SH-SY5Y (cell line): ENCODE data around the gene GRID2.

Experiments used
- GATA2 ChIP-seq: IDR thresholded peaks from 2 replicates; pipeline ENCODE4 v1.6.1; 2011; ENCODE audit warnings: mild to moderate bottlenecking, low read depth, low read length
- GATA3 ChIP-seq: IDR thresholded peaks from 2 replicates; pipeline ENCODE4 v1.6.1; 2011; ENCODE audit warnings: low read depth, mild to moderate bottlenecking, low read length, moderate library complexity

GRID2 gene

GRCh38 chr4:93502991-93503390 is 1199.2 kb downstream of the GRID2 start:
- TF ChIP-seq GATA2 (no peak), GATA3 (no peak)

GRCh38 chr4:93513851-93514250 is 1210.1 kb downstream of the GRID2 start:
- no peak for TF ChIP-seq GATA3
- TF ChIP-seq GATA2, result no peak

- TF ChIP-seq GATA2 (no peak), GATA3 (no peak)
These were observed 1211.4 kb downstream of the GRID2 start for GRCh38 chr4:93515208-93515607.

GRCh38 chr4:93529692-93530372 is 1226.1 kb downstream of the GRID2 start:
- TF ChIP-seq GATA3 (no peak), GATA2 (no peak)

GRCh38 chr4:93532234-93532633 is 1228.5 kb downstream of the GRID2 start:
- TF ChIP-seq GATA3 (no peak), GATA2 (no peak)

GRCh38 chr4:93540562-93540961 is 1236.8 kb downstream of the GRID2 start:
- no peak for TF ChIP-seq GATA3
- no peak for TF ChIP-seq GATA2

GRCh38 chr4:93561842-93562241 is 1258.1 kb downstream of the GRID2 start:
- TF ChIP-seq GATA2, result no peak
- TF ChIP-seq GATA3, result no peak

- no peak for TF ChIP-seq GATA3
- no peak for TF ChIP-seq GATA2
These were observed 1265.0 kb downstream of the GRID2 start for GRCh38 chr4:93568758-93569157.

GRCh38 chr4:93573285-93573684 is 1269.5 kb downstream of the GRID2 start:
- TF ChIP-seq GATA3 (no peak), GATA2 (no peak)

- TF ChIP-seq GATA2 (no peak), GATA3 (no peak)
These were observed 1275.2 kb downstream of the GRID2 start for GRCh38 chr4:93578942-93579341.

GRCh38 chr4:93605163-93605562 is 1301.4 kb downstream of the GRID2 start:
- TF ChIP-seq GATA2 (no peak), GATA3 (no peak)

GRCh38 chr4:93617606-93618005 is 1313.8 kb downstream of the GRID2 start:
- TF ChIP-seq GATA3, result no peak
- no peak for TF ChIP-seq GATA2

- TF ChIP-seq GATA2 (no peak), GATA3 (no peak)
These were observed 1330.0 kb downstream of the GRID2 start for GRCh38 chr4:93633721-93634120.

GRCh38 chr4:93635943-93636342 is 1332.2 kb downstream of the GRID2 start:
- no peak for TF ChIP-seq GATA2
- TF ChIP-seq GATA3, result no peak

GRCh38 chr4:93645120-93645519 is 1341.4 kb downstream of the GRID2 start:
- no peak for TF ChIP-seq GATA3
- no peak for TF ChIP-seq GATA2

- TF ChIP-seq GATA2 (no peak), GATA3 (no peak)
These were observed 1342.6 kb downstream of the GRID2 start for GRCh38 chr4:93646233-93646930.
